HG03520 (cell line): Measurements from ENCODE around the gene PLAU.
"Not testable (repeated sequence)": the region's sequence is repeated elsewhere in the genome, so short reads cannot be mapped to it uniquely, and the experiment has no call there.

ENCODE experiments used
- ATAC-seq: cut with Tn5 transposase; IDR thresholded peaks from one replicate; pipeline ENCODE4 v1.9.1; 2021; ENCODE audit warnings: mild to moderate bottlenecking, moderate library complexity; ENCODE audit not compliant: unreplicated experiment

PLAU gene

GRCh38 chr10:73948947-73949633 lies 38.2 kb downstream of the PLAU start:
- ATAC-seq: no peak

DNA sequence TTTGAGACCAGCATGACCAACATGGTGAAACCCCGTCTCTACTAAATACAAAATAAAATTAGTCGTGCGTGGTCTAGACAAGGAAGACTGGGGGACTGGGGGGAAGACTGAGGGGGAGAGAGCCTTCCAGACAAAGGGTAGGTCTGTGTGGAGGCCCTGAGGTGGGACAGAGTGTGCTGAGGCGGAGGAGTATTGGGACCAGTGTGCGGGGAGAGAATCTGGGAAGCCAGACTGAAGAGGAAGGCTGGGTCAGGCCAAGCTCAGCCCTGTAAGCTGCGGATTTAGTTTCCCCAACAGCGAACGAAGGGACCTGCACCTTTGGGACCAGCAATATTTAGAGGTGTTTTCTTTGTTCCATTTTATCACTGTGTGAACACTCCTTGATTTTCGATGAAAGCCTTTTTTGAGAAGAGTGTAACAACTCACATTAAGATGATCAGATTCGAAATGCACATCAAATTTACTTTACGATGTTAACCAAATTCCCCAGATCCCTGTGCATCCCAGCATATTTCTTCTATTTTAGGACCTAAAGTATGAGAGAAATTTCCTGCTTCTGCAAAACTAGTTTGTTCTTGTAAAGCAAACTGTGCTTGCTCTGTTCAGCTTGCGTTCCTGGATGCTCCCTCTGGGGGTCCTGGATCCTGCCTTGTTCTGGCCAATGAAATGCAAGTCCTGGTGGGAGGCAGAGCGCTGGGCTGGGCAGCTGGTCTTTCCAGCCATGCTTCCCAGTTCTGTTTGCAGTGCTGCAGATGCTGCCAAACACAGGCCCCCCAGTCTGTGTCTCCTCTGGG lies 39.4 kb downstream of the PLAU start:
- ATAC-seq: no peak

GRCh38 chr10:73953665-73954064 lies 42.7 kb downstream of the PLAU start:
- no peak for ATAC-seq

GRCh38 chr10:73954737-73955136 lies 43.8 kb downstream of the PLAU start:
- no peak for ATAC-seq

- no peak for ATAC-seq
These were observed 44.8 kb downstream of the PLAU start for GRCh38 chr10:73955719-73956118.

GRCh38 chr10:73956476-73957359 lies 45.8 kb downstream of the PLAU start:
- ATAC-seq: peak; percentile 41

- ATAC-seq: peak; percentile 34
These were observed 48.7 kb downstream of the PLAU start for GRCh38 chr10:73959484-73960243.

DNA sequence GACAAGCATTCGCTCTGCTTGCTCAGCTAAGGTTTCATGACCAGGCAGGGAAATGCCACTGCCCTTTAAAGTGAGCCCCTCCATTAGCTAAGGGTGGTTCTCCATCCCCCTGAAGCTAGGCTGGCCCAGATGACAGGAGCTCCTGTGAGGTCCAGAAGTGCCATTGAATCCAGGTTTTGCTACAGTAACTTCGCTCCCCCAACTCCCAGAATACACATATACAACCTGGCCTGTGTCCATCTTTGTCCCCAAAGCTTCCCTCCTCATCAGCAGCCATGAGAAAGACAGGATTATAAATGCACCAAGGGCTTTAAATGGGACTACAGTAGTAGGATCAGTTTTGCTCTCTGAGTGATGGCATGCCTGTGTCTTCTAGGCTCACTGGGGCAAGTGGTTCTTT lies 51.5 kb downstream of the PLAU start:
- ATAC-seq: no peak

GRCh38 chr10:73963533-73963932 lies 52.6 kb downstream of the PLAU start:
- not testable (repeated sequence) for ATAC-seq

- ATAC-seq: no peak
These were observed 53.8 kb downstream of the PLAU start for GRCh38 chr10:73964743-73965142.

GRCh38 chr10:73965267-73965889 lies 54.4 kb downstream of the PLAU start:
- not testable (repeated sequence) for ATAC-seq

GRCh38 chr10:73965890-73966768 lies 55.2 kb downstream of the PLAU start:
- ATAC-seq: no peak

DNA sequence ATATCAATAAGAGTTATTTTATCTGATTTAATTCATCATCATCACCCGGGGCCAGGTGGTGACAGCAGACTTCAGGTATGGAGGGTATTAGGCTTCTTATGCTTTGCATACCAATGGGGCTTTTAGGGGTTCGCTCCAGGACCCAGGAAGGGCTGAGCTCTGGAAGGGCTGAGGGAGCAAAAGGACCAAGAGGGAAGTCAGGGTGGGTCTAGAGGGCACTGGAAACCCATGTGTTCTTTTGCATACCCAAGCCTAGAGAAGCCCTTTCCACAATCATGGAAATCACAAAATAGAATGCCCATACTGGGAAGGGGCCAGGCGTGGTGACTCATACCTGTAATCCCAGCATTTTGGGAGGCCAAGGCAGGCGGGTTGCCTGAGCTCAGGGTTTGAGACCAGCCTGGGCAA lies 56.1 kb downstream of the PLAU start:
- no peak for ATAC-seq
